GM12873 (cell line): ENCODE results near the gene FARP1.

ENCODE experiments used
- TF ChIP-seq, protein P1 (sequence below): IDR thresholded peaks from 2 replicates; pipeline ENCODE4 v1.5.1; 2012; ENCODE audit warnings: low read depth, mild to moderate bottlenecking, moderate library complexity, low read length, control low read depth; ENCODE audit not compliant: insufficient read depth; ENCODE audit errors: missing control alignments

Gene FARP1

DNA sequence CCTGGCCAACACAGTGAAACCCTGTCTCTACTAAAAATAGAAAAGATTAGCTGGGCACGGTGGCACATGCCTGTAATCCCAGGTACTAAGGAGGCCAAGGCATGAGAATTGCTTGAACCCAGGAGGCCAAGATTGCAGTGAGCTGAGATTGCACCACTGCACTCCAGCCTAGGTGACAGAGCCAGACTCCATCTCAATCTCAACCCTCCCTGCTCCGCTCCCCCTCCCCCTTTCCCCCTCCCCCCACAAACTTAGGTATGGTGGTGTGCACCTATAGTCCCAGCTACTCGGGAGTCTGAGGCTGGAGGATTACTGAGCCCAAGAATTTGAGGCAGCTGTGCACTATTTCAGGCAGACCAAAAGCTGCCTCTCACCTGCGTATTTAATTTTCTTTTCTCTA lies 55.8 kb downstream of the FARP1 start:
- TF ChIP-seq, protein P1, sequence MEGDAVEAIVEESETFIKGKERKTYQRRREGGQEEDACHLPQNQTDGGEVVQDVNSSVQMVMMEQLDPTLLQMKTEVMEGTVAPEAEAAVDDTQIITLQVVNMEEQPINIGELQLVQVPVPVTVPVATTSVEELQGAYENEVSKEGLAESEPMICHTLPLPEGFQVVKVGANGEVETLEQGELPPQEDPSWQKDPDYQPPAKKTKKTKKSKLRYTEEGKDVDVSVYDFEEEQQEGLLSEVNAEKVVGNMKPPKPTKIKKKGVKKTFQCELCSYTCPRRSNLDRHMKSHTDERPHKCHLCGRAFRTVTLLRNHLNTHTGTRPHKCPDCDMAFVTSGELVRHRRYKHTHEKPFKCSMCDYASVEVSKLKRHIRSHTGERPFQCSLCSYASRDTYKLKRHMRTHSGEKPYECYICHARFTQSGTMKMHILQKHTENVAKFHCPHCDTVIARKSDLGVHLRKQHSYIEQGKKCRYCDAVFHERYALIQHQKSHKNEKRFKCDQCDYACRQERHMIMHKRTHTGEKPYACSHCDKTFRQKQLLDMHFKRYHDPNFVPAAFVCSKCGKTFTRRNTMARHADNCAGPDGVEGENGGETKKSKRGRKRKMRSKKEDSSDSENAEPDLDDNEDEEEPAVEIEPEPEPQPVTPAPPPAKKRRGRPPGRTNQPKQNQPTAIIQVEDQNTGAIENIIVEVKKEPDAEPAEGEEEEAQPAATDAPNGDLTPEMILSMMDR, result no peak

DNA sequence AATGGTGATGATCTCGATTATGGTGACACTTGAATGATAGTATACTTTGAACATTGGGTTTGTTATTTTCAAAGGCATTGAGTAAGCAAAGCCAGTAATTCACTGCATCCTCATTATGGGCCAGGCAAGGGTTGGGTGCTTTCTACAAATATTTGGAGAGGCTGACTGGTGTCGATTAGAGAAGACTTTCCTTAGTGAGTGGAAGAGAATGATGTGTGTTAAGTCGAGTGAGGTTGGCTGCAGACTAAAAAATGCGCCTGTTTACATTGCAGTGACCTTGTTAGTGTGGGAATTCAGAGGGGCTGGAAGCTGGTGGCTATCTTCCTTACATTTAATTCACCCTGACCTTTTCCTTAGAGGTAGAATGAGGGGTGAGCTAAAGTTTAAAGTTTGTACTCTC lies 56.6 kb downstream of the FARP1 start:
- TF ChIP-seq, protein P1, result no peak

DNA sequence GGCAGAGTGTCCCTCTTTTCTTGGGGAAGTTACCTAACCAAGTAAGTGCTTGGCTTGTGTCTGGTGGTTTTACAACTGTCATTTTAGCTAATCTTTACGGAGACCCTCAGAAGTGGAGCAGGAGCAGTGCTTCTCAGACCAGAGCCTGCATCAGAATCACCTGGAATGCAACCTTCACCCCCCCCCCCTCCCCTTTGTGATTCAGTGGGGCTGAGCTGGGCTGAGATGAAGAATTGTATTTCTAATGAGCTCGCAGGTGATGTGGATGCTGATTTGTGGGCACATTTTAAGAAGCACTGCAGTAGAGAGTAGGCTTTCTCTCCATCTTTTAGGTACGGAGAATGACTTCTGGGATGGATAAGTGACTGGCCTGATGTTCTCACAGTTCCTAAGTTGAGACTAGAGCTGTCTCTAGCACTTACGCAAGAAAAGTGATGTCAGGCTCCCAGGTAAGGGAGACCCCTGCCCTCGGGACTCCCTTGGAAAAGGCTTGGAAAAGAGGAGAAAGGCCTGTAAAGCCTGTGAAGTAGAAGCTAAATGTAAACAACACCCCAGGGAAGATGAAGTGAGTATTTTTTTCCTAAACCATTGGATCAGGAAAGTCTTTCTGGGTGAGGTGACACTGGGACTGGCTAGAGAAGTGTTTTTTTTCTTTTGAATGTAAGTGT lies 57.5 kb downstream of the FARP1 start:
- TF ChIP-seq, protein P1, result no peak

DNA sequence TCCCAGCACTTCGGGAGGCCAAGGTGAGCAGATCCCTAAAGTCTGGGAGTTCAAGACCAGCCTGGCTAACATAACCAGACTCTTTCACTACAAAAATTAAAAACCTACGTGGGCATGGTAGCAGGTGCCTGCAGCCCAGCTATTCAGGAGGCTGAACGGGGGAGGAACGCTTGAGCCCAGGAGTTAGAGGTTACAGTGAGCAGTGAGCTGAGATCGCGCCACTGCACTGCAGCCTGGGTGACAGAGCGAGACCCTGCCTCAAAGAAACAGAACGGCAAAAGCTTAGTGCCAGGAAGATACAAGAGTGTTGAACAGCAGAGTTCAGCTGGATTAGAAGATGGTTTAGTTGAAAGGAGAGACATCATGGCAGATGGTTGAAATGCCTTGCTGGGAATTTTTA lies 58.3 kb downstream of the FARP1 start:
- TF ChIP-seq, protein P1, result no peak

DNA sequence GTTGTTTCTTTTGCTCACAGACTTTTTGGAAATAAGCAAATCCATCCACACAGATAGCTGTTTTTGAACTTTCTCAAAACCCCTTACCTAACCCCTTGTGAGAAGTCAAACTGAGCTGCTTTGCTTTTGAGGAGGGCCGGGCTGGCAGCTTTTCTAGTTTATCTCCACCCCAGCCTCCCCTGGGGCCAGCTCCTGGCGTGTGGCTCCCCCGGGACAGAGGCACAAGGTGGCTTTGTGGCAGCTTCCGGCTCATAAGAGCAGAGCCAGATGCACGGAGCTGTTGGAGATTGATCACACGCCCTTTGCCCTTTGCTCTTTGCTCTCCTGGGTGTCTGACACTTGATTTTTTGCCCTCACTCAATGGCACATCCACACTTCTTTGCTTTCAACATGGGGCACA lies 59.1 kb downstream of the FARP1 start:
- TF ChIP-seq, protein P1, result no peak

DNA sequence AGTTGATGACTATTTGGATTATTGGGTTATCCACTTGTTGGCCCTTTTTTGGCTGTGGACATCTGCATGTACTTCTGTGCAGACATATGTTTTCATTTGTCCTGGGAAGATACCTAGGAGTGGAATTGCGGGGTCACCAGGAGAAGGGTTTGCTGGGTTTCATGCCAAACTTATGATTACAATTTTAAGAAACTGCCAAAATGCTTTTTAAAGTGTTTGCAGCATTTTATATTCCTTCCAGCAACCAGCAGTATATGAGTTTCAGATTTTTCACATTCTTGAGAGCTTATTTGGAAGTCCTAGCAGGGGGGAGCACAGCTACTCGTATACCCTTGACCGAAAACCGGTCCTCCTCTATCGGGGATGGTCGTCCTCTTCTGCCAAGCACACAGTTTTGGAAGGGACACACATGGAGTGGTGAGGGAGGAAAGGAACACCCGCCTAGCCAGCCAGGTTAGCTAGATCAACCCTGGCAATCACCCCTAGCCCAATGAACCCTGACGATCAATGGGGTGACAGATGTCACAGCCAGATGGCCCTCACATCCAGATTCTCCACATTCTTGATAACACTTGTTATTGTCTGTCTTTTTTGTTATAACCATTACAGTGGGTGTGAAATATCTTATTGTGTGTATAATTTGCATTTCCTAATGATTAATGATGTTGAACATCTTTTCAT lies 60.9 kb downstream of the FARP1 start:
- TF ChIP-seq, protein P1, result no peak

DNA sequence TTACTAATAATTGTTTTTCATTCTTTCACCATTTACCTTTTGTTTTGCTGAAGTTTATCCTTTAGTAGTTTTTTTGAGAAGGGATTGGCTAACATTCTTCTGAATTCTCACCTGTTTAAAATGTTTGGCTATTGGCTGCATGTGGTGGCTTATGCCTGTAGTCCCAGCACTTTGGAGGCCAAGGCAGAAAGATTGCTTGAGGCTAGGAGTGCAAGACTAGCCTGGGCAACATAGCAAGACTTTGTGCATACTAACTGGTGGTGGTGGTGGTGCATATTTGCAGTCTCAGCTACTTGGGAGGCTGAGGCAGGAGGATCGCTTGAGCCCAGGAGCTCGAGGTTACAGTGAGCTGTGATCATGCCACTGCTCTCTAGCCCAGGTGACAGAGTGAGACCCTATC lies 61.7 kb downstream of the FARP1 start:
- TF ChIP-seq, protein P1, result no peak
